HCT116 (cell line): ENCODE measurements around the gene FGF1. TPM values are rescaled to one million over a fixed set of nuclear protein-coding genes. Genes with fewer than 3 reads are reported as not detected.

Experiments used
- ATAC-seq: fragments of 200-7000 bp; cut with Tn5 transposase; 2 replicates; pipeline ENCODE4 v1.9.1; 2020; ENCODE audit warnings: mild to moderate bottlenecking, moderate library complexity
- BruUV-seq: library from RNA; stranded (reverse); fragments of 400-500 nt; replicated peaks from 2 replicates; lab custom pipeline; 2021; lab: Mats Ljungman, UMichigan
- CTCF ChIA-PET: fragments of 300-600 bp; sonication (Branson Sonifier 250); formaldehyde crosslinking; loops from one replicate; lab custom pipeline; 2021; ENCODE audit warnings: antibody characterized with exemption; lab: Charles Lee
- POLR2A ChIA-PET: fragments of 300-600, 350-600 bp; sonication (Branson Sonifier 250); formaldehyde crosslinking; loops from one replicate; lab custom pipeline; 2021; ENCODE audit warnings: antibody characterized with exemption; lab: Charles Lee
- RAD21 ChIA-PET, 2 experiments: fragments of 300-600 bp; sonication (Branson Sonifier 250); formaldehyde crosslinking; loops; one replicate each; lab custom pipeline; 2023; ENCODE audit warnings: low total read pairs in 2 of 2; ENCODE audit not compliant: uncharacterized antibody in 2 of 2, unreplicated experiment in 2 of 2, low non-redundant PET in 1 of 2; lab: Charles Lee
- DNase-seq: peaks from one replicate; pipeline ENCODE4 v3.0.0-alpha.2; 2010; ENCODE audit warnings: low read depth, low spot score
- H2AFZ ChIP-seq: fragments of 200-600 bp; shearing (Covaris generic), sonication (generic); 2 replicates; pipeline ENCODE4 v1.6.1; 2017; ENCODE audit warnings: low read depth, mixed run types, mixed read lengths, antibody characterized with exemption, low read length; ENCODE audit not compliant: poor library complexity, severe bottlenecking
- H3K27ac ChIP-seq: 2 replicates; pipeline ENCODE4 v1.5.1; 2012; ENCODE audit warnings: low read depth, low read length
- H3K27me3 ChIP-seq: fragments of 200-600 bp; sonication (generic); 2 replicates; pipeline ENCODE4 v1.6.1; 2016; ENCODE audit warnings: mixed run types, low read length, mixed read lengths; ENCODE audit not compliant: insufficient read depth
- H3K36me3 ChIP-seq, 2 experiments: fragments of 200-500 bp in 1 of 2; fragments of 200-600 bp in 1 of 2; sonication (Bioruptor generic) in 1 of 2; sonication (generic) in 1 of 2; 2 replicates each; pipeline versions ENCODE4 v1.5.1 to v1.6.1; 2014 to 2016; ENCODE audit warnings: low read length in 2 of 2, inconsistent platforms in 1 of 2, mixed read lengths in 1 of 2, mixed run types in 1 of 2; ENCODE audit not compliant: insufficient read depth in 2 of 2, control insufficient read depth in 1 of 2
- H3K4me1 ChIP-seq, 2 experiments: fragments of 200-600 bp in 1 of 2; sonication (generic) in 1 of 2; 2 replicates each; pipeline versions ENCODE4 v1.5.1 to v1.6.1; 2012 to 2017; ENCODE audit warnings: low read length in 2 of 2, inconsistent platforms in 1 of 2, mild to moderate bottlenecking in 1 of 2, mixed read lengths in 1 of 2, mixed run types in 1 of 2, moderate library complexity in 1 of 2; ENCODE audit not compliant: insufficient read depth in 2 of 2, control insufficient read depth in 1 of 2
- H3K4me2 ChIP-seq: fragments of 200-600 bp; sonication (generic); 2 replicates; pipeline ENCODE4 v1.6.1; 2017; ENCODE audit warnings: mixed run types, low read length, mixed read lengths
- H3K4me3 ChIP-seq, 2 experiments: fragments of 200-600 bp in 1 of 2; sonication (generic) in 1 of 2; replicated peaks in 1 of 2; 2 replicates each; pipeline ENCODE4 v1.5.1; 2011 to 2016; ENCODE audit warnings: low read length in 2 of 2, control low read depth in 1 of 2, low read depth in 1 of 2, mild to moderate bottlenecking in 1 of 2, mixed read lengths in 1 of 2, mixed run types in 1 of 2
- H3K79me2 ChIP-seq: fragments of 200-600 bp; sonication (generic); 2 replicates; pipeline ENCODE4 v1.6.1; 2017; ENCODE audit warnings: mild to moderate bottlenecking, mixed run types, low read length, moderate library complexity, mixed read lengths; ENCODE audit not compliant: insufficient read depth
- H3K9ac ChIP-seq: fragments of 200-600 bp; sonication (generic); 2 replicates; pipeline ENCODE4 v1.6.1; 2016; ENCODE audit warnings: low read length, mixed read lengths
- H3K9me2 ChIP-seq: fragments of 200-600 bp; sonication (generic), shearing (Covaris generic); 2 replicates; pipeline ENCODE4 v1.6.1; 2017; ENCODE audit warnings: mixed run types, mild to moderate bottlenecking, moderate library complexity; ENCODE audit not compliant: insufficient read depth
- H3K9me3 ChIP-seq, 2 experiments: fragments of 200-500 bp in 1 of 2; fragments of 200-600 bp in 1 of 2; sonication (Bioruptor generic) in 1 of 2; sonication (generic) in 1 of 2; 2 replicates each; pipeline ENCODE4 v1.6.1; 2014 to 2017; ENCODE audit warnings: low read length in 2 of 2, mixed read lengths in 2 of 2, inconsistent platforms in 1 of 2, low read depth in 1 of 2, mild to moderate bottlenecking in 1 of 2, mixed run types in 1 of 2, moderate library complexity in 1 of 2; ENCODE audit not compliant: control insufficient read depth in 1 of 2, insufficient read depth in 1 of 2
- H4K20me1 ChIP-seq: fragments of 200-600 bp; sonication (generic), shearing (Covaris generic); 2 replicates; pipeline ENCODE4 v1.6.1; 2017; ENCODE audit warnings: mixed run types, mild to moderate bottlenecking, moderate library complexity; ENCODE audit not compliant: insufficient read depth
- CBX3 ChIP-seq: IDR thresholded peaks from 2 replicates; pipeline ENCODE4 v1.6.1; 2012; ENCODE audit warnings: low read depth
- CEBPB ChIP-seq: IDR thresholded peaks from 2 replicates; pipeline ENCODE4 v1.6.1; 2012; ENCODE audit warnings: low read depth
- EGR1 ChIP-seq: IDR thresholded peaks from 2 replicates; pipeline ENCODE4 v1.6.1; 2012; ENCODE audit warnings: low read depth
- ELF1 ChIP-seq: IDR thresholded peaks from 2 replicates; pipeline ENCODE4 v1.6.1; 2012; ENCODE audit warnings: low read depth, borderline replicate concordance
- EZH2 ChIP-seq: fragments of 200-600 bp; sonication (generic); IDR thresholded peaks from 2 replicates; pipeline ENCODE4 v1.6.1; 2017; ENCODE audit warnings: antibody characterized with exemption, mixed run types
- EZH2phosphoT487 ChIP-seq: fragments of 200-600 bp; IDR thresholded peaks from 2 replicates; pipeline ENCODE4 v1.6.1; 2018; ENCODE audit warnings: antibody characterized with exemption, borderline replicate concordance
- FOSL1 ChIP-seq: IDR thresholded peaks from 2 replicates; pipeline ENCODE4 v1.6.1; 2012; ENCODE audit warnings: low read depth
- JUND ChIP-seq: IDR thresholded peaks from 2 replicates; pipeline ENCODE4 v1.6.1; 2012
- POLR2A ChIP-seq: IDR thresholded peaks from 2 replicates; pipeline ENCODE4 v1.7.0; 2011; ENCODE audit warnings: borderline replicate concordance; ENCODE audit not compliant: insufficient read depth, insufficient read length; ENCODE audit errors: extremely low read depth
- POLR2AphosphoS5 ChIP-seq: IDR thresholded peaks from 2 replicates; pipeline ENCODE4 v1.6.1; 2011; ENCODE audit warnings: mild to moderate bottlenecking, low read depth, low read length, moderate library complexity
- RAD21 ChIP-seq: IDR thresholded peaks from 2 replicates; pipeline ENCODE4 v1.6.1; 2012; ENCODE audit warnings: low read depth, mild to moderate bottlenecking
- SIN3A ChIP-seq: IDR thresholded peaks from 2 replicates; pipeline ENCODE4 v1.6.1; 2012; ENCODE audit warnings: low read depth
- SP1 ChIP-seq: IDR thresholded peaks from 2 replicates; pipeline ENCODE4 v1.6.1; 2012; ENCODE audit warnings: low read depth
- TCF7L2 ChIP-seq: IDR thresholded peaks from 2 replicates; pipeline ENCODE4 v1.7.0; 2011; ENCODE audit warnings: borderline replicate concordance, inconsistent platforms; ENCODE audit not compliant: insufficient read depth, insufficient read length; ENCODE audit errors: extremely low read depth
- YY1 ChIP-seq: IDR thresholded peaks from 2 replicates; pipeline ENCODE4 v1.6.1; 2011; ENCODE audit warnings: low read length, low read depth, moderate library complexity, mild to moderate bottlenecking; ENCODE audit not compliant: insufficient replicate concordance; ENCODE audit errors: extremely low read depth
- ZFX ChIP-seq: fragments of 450-650 bp; IDR thresholded peaks from 2 replicates; pipeline ENCODE4 v1.6.1; 2017
- ZNF274 ChIP-seq: fragments of 200-500 bp; sonication (Bioruptor generic); IDR thresholded peaks from 2 replicates; pipeline ENCODE4 v1.6.1; 2014; ENCODE audit warnings: mild to moderate bottlenecking, low read depth, low read length, inconsistent platforms
- intact Hi-C: fragments of 100-400 bp; cut with micrococcal nuclease; formaldehyde crosslinking; loops from 2 replicates; pipeline ENCODE4 v1.10.0; 2022
- total RNA-seq: library from RNA; stranded (reverse); gene quantifications from one replicate; pipeline ENCODE4 v1.2.1, GENCODE V29; 2021; ENCODE audit not compliant: unreplicated experiment
- TF ChIP-seq, protein P1 (sequence below): IDR thresholded peaks from 2 replicates; pipeline ENCODE4 v1.6.1; 2012
- TF ChIP-seq, protein P2 (sequence below), 3 experiments: fragments of 200-600 bp in 1 of 3; sonication (generic) in 1 of 3; IDR thresholded peaks in 2 of 3; conservative IDR thresholded peaks in 1 of 3; 2 replicates each; pipeline ENCODE4 v1.5.1; 2012 to 2017; ENCODE audit warnings: low read depth in 2 of 3, low read length in 2 of 3, antibody characterized with exemption in 1 of 3, borderline replicate concordance in 1 of 3, control low read depth in 1 of 3, mild to moderate bottlenecking in 1 of 3, mixed read lengths in 1 of 3, mixed run types in 1 of 3, moderate library complexity in 1 of 3; ENCODE audit not compliant: insufficient read depth in 1 of 3
- TF ChIP-seq, protein P3 (sequence below): IDR thresholded peaks from 2 replicates; pipeline ENCODE4 v1.6.1; 2012; ENCODE audit warnings: low read depth
- TF ChIP-seq, protein P4 (sequence below): IDR thresholded peaks from 2 replicates; pipeline ENCODE4 v1.6.1; 2012

The FGF1 gene
- total RNA-seq, 1 experiment from 2014 or later = not detected

DNA sequence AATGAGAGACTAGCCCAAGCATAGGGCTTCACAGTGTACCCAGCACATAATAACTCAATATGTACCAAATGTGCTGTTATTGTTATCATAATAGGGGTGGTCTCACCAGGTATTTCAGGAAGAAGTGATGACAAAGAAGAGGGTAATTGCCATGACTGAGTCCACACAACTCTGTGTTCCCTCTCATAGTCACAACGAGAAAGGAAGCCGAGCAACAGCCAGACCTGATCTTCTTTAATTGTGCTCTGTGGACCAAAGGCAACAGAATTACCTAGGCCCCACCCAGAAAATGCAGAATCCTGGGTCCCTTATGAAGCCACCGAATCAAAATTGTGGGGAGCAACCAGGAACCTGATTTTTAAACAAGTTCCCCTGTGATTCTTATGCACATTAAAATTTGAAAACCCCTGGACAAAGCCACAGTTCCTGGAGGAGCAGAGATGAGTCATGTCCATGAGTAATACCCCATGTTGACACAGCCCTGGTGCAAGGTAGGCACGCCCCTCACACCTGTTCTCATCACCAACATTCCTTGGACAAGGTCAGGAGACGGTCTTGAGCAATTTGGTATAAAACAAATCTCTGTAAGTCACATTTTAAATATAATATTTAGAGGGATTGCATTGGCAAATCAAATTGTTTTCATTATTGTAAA lies 5.2 kb downstream of the FGF1 start:
- peak; percentile 94 for ATAC-seq
- no peaks in the 10 kb centered on the region for H3K79me2 ChIP-seq
- ChIA-PET POLR2A (no interaction called here), CTCF (interaction anchor here (0.5 to 1.5 kb wide), 4 partner anchors 9 to 33 kb away, joined by 3 to 6 read pairs (median 4); no protein-coding TSS in a partner anchor), RAD21 (no interaction called here)
- H3K9ac ChIP-seq = peak overlapping the region; percentile 45
- H3K4me2 ChIP-seq = peak overlapping the region; percentile 69
- H3K36me3 ChIP-seq = no peaks in the 10 kb centered on the region
- intact Hi-C loops = no loop called here
- peaks cover 12 to 22% of the 10 kb centered on the region in 2 experiments for H3K4me1 ChIP-seq
- peak overlapping the region; percentile 54 for H3K27ac ChIP-seq
- no peaks in the 10 kb centered on the region for H3K9me3 ChIP-seq
- peak overlapping the region; percentile 73 for H2AFZ ChIP-seq
- BruUV-seq = no TSS peak
- no peaks in the 10 kb centered on the region for H3K27me3 ChIP-seq
- no peaks in the 10 kb centered on the region for H3K9me2 ChIP-seq
- H3K4me3 ChIP-seq = peak overlapping the region in 1 of 2 experiments; percentile 27; a peak in 1 of 4 replicates
- peak; percentile 82 for DNase-seq
- no peaks in the 10 kb centered on the region for H4K20me1 ChIP-seq
- no peak for TF ChIP-seq ZNF274
- no peak for TF ChIP-seq SIN3A
- no peak for TF ChIP-seq EZH2phosphoT487
- TF ChIP-seq, protein P1, sequence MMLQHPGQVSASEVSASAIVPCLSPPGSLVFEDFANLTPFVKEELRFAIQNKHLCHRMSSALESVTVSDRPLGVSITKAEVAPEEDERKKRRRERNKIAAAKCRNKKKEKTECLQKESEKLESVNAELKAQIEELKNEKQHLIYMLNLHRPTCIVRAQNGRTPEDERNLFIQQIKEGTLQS = peak; percentile 27; the same call in 1 of the 2 replicates
- no peak for TF ChIP-seq YY1
- TF ChIP-seq POLR2A = no peak
- TF ChIP-seq RAD21 = no peak; the same call in 1 of the 2 replicates
- TF ChIP-seq, protein P2, sequence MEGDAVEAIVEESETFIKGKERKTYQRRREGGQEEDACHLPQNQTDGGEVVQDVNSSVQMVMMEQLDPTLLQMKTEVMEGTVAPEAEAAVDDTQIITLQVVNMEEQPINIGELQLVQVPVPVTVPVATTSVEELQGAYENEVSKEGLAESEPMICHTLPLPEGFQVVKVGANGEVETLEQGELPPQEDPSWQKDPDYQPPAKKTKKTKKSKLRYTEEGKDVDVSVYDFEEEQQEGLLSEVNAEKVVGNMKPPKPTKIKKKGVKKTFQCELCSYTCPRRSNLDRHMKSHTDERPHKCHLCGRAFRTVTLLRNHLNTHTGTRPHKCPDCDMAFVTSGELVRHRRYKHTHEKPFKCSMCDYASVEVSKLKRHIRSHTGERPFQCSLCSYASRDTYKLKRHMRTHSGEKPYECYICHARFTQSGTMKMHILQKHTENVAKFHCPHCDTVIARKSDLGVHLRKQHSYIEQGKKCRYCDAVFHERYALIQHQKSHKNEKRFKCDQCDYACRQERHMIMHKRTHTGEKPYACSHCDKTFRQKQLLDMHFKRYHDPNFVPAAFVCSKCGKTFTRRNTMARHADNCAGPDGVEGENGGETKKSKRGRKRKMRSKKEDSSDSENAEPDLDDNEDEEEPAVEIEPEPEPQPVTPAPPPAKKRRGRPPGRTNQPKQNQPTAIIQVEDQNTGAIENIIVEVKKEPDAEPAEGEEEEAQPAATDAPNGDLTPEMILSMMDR (IDR thresholded peaks at IDR 0.05 in 2 of 3, conservative IDR thresholded peaks at IDR 0.05 in 1 of 3; ENCODE audit: borderline replicate concordance in 1 of 3, insufficient read depth in 1 of 3, low read depth in 2 of 3, low read length in 2 of 3) = no peak
- no peak for TF ChIP-seq TCF7L2
- peak; percentile 95 for TF ChIP-seq CEBPB
- peak; percentile 97 for TF ChIP-seq CBX3
- peak; percentile 100 for TF ChIP-seq FOSL1
- peak; percentile 54 for TF ChIP-seq POLR2AphosphoS5
- TF ChIP-seq, protein P3, sequence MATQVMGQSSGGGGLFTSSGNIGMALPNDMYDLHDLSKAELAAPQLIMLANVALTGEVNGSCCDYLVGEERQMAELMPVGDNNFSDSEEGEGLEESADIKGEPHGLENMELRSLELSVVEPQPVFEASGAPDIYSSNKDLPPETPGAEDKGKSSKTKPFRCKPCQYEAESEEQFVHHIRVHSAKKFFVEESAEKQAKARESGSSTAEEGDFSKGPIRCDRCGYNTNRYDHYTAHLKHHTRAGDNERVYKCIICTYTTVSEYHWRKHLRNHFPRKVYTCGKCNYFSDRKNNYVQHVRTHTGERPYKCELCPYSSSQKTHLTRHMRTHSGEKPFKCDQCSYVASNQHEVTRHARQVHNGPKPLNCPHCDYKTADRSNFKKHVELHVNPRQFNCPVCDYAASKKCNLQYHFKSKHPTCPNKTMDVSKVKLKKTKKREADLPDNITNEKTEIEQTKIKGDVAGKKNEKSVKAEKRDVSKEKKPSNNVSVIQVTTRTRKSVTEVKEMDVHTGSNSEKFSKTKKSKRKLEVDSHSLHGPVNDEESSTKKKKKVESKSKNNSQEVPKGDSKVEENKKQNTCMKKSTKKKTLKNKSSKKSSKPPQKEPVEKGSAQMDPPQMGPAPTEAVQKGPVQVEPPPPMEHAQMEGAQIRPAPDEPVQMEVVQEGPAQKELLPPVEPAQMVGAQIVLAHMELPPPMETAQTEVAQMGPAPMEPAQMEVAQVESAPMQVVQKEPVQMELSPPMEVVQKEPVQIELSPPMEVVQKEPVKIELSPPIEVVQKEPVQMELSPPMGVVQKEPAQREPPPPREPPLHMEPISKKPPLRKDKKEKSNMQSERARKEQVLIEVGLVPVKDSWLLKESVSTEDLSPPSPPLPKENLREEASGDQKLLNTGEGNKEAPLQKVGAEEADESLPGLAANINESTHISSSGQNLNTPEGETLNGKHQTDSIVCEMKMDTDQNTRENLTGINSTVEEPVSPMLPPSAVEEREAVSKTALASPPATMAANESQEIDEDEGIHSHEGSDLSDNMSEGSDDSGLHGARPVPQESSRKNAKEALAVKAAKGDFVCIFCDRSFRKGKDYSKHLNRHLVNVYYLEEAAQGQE = no peak
- TF ChIP-seq EGR1 = no peak; the same call in 1 of the 2 replicates
- TF ChIP-seq ELF1 = no peak
- no peak for TF ChIP-seq EZH2
- no peak for TF ChIP-seq ZFX
- peak; percentile 99 for TF ChIP-seq JUND
- TF ChIP-seq, protein P4, sequence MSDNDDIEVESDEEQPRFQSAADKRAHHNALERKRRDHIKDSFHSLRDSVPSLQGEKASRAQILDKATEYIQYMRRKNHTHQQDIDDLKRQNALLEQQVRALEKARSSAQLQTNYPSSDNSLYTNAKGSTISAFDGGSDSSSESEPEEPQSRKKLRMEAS = peak; percentile 83
- peak; percentile 95 for TF ChIP-seq SP1
